ENCODE data around the gene NBL1. TPM values are rescaled to one million over a fixed set of nuclear protein-coding genes. Genes with fewer than 3 reads are reported as not detected.

Gene NBL1
- total RNA-seq, 8 experiments from 2014 or later: 0.78 to 149 (median 11.6) TPM

GRCh38 chr1:19651141-19651737 lies 7.1 kb downstream of the NBL1 start:
- 0 to 40% (median 22%) methylated on average over 1 to 7 of the region's 11 CpGs; no CpG with 5 or more reads in 4 of the 10 experiments for WGBS, 10 experiments
- in situ Hi-C loops (cut with MboI; ENCODE audit: low pct_unique_long_range_greater_than_20kb in 2 of 9, low sequenced_read_pairs in 9 of 9, unreplicated experiment in 9 of 9): loop anchor here in 3 of 9 experiments (25.0 kb wide), 4 partner anchors 264 to 764 kb away; partner anchors contain the start of gene ALDH4A1 (in 1 of the 3)
- Histone ChIP-seq H3K4me3 (no peak overlapping the region), H3K4me1 (replicated peaks in 1 of 2) (peaks cover 0 to 5% of the 10 kb centered on the region in 2 donors), H3K27ac (no peak overlapping the region)
- ATAC-seq (replicated peaks in 6 of 8): peak; percentile 51 to 95 (median 88)

GRCh38 chr1:19654386-19654785 lies 10.3 kb downstream of the NBL1 start:
- ATAC-seq (replicated peaks in 6 of 8): no peak
- in situ Hi-C loops (cut with MboI; ENCODE audit: low pct_unique_long_range_greater_than_20kb in 2 of 9, low sequenced_read_pairs in 9 of 9, unreplicated experiment in 9 of 9): loop anchor here in 3 of 9 experiments (25.0 kb wide), 4 partner anchors 267 to 767 kb away; partner anchors contain the start of gene ALDH4A1 (in 1 of the 3)
- Histone ChIP-seq H3K4me3 (no peak overlapping the region), H3K4me1 (replicated peaks in 1 of 2) (peaks cover 7 to 16% of the 10 kb centered on the region in 2 donors), H3K27ac (no peak overlapping the region)
- WGBS, 10 experiments: 17 to 100% (median 86%) methylated on average over 2 to 5 of the region's 5 CpGs; no CpG with 5 or more reads in 1 of the 10 experiments

DNA sequence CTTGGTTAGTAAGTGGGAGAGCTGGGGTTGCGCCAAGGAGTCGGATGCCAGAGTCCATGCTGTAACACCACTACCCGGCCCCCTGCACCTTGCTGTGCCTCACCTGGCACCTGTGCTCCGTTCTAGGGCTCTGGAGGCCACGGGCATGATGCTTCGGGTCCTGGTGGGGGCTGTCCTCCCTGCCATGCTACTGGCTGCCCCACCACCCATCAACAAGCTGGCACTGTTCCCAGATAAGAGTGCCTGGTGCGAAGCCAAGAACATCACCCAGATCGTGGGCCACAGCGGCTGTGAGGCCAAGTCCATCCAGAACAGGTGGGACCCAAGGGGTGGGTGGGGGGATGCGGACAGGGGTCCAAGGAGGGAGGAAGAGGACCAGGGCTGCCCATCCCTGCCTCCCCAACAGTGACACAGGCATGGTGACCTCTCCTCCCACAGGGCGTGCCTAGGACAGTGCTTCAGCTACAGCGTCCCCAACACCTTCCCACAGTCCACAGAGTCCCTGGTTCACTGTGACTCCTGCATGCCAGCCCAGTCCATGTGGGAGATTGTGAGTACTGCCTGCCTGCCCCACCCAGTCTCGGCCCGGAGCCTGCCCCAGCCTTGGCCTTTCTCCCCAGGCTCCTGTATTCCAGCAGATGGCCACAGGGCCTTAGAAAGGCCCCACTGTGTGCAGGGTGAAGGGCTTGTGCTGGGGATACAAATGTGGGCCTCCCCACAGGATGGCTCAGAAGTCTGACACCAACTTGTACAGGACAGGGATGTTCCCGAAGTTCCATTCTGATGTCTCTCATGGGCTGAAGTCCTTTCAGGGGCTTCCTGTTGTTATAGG lies 11.0 kb downstream of the NBL1 start:
- no peak overlapping the region for H3K4me3 ChIP-seq
- H3K4me1 ChIP-seq (replicated peaks in 1 of 2): peaks cover 7 to 19% of the 10 kb centered on the region in 2 donors
- in situ Hi-C loops (cut with MboI; ENCODE audit: low pct_unique_long_range_greater_than_20kb in 2 of 9, low sequenced_read_pairs in 9 of 9, unreplicated experiment in 9 of 9): loop anchor here in 3 of 9 experiments (25.0 kb wide), 4 partner anchors 268 to 768 kb away; partner anchors contain the start of gene ALDH4A1 (in 1 of the 3)
- 76 to 100% (median 88%) methylated on average over 1 to 6 of the region's 15 CpGs; no CpG with 5 or more reads in 5 of the 10 experiments for WGBS, 10 experiments
- H3K27ac ChIP-seq: no peak overlapping the region
- no peak for ATAC-seq (replicated peaks in 6 of 8)

GRCh38 chr1:19655718-19656080 lies 11.6 kb downstream of the NBL1 start:
- in situ Hi-C loops (cut with MboI; ENCODE audit: low pct_unique_long_range_greater_than_20kb in 2 of 9, low sequenced_read_pairs in 9 of 9, unreplicated experiment in 9 of 9): loop anchor here in 3 of 9 experiments (25.0 kb wide), 4 partner anchors 268 to 768 kb away; partner anchors contain the start of gene ALDH4A1 (in 1 of the 3)
- Histone ChIP-seq H3K4me3 (no peak overlapping the region), H3K4me1 (replicated peaks in 1 of 2) (peaks cover 7 to 17% of the 10 kb centered on the region in 2 donors), H3K27ac (no peak overlapping the region)
- no peak for ATAC-seq (replicated peaks in 6 of 8)
- WGBS, 10 experiments: 0 to 87% (median 70%) methylated on average over 1 to 8 of the region's 8 CpGs; no CpG with 5 or more reads in 3 of the 10 experiments

GRCh38 chr1:19656134-19656779 lies 12.1 kb downstream of the NBL1 start:
- Histone ChIP-seq H3K27ac (no peak overlapping the region), H3K4me1 (replicated peaks in 1 of 2) (peaks cover 7 to 14% of the 10 kb centered on the region in 2 donors)
- in situ Hi-C loops (cut with MboI; ENCODE audit: low pct_unique_long_range_greater_than_20kb in 2 of 9, low sequenced_read_pairs in 9 of 9, unreplicated experiment in 9 of 9): loop anchor here in 3 of 9 experiments (25.0 kb wide), 4 partner anchors 269 to 769 kb away; partner anchors contain the start of gene ALDH4A1 (in 1 of the 3)

DNA sequence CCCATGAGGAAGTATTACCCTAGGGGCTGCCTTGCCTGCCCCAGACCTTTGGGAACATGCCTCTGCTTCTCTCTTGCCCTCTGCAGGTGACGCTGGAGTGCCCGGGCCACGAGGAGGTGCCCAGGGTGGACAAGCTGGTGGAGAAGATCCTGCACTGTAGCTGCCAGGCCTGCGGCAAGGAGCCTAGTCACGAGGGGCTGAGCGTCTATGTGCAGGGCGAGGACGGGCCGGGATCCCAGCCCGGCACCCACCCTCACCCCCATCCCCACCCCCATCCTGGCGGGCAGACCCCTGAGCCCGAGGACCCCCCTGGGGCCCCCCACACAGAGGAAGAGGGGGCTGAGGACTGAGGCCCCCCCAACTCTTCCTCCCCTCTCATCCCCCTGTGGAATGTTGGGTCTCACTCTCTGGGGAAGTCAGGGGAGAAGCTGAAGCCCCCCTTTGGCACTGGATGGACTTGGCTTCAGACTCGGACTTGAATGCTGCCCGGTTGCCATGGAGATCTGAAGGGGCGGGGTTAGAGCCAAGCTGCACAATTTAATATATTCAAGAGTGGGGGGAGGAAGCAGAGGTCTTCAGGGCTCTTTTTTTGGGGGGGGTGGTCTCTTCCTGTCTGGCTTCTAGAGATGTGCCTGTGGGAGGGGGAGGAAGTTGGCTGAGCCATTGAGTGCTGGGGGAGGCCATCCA lies 12.8 kb downstream of the NBL1 start:
- no peak for ATAC-seq (replicated peaks in 6 of 8)
- in situ Hi-C loops (cut with MboI; ENCODE audit: low pct_unique_long_range_greater_than_20kb in 2 of 9, low sequenced_read_pairs in 9 of 9, unreplicated experiment in 9 of 9): loop anchor here in 3 of 9 experiments (25.0 kb wide), 4 partner anchors 270 to 770 kb away; partner anchors contain the start of gene ALDH4A1 (in 1 of the 3)
- 80% methylated on average over 1 of the region's 15 CpGs; no CpG with 5 or more reads in 9 of the 10 experiments for WGBS, 10 experiments
- Histone ChIP-seq H3K4me3 (no peak overlapping the region), H3K27ac (no peak overlapping the region), H3K4me1 (replicated peaks in 1 of 2) (peaks cover 7 to 14% of the 10 kb centered on the region in 2 donors)

More at GRCh38 chr1:19656134-19656779, 12.1 kb downstream of the NBL1 start:
- H3K4me3 ChIP-seq: no peak overlapping the region
- no peak for ATAC-seq (replicated peaks in 6 of 8)
- WGBS, 10 experiments: 67% methylated on average over 1 of the region's 9 CpGs; no CpG with 5 or more reads in 9 of the 10 experiments

DNA sequence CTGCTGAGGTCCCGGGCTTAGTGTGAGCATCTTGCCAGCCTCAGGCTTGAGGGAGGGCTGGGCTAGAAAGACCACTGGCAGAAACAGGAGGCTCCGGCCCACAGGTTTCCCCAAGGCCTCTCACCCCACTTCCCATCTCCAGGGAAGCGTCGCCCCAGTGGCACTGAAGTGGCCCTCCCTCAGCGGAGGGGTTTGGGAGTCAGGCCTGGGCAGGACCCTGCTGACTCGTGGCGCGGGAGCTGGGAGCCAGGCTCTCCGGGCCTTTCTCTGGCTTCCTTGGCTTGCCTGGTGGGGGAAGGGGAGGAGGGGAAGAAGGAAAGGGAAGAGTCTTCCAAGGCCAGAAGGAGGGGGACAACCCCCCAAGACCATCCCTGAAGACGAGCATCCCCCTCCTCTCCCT lies 13.4 kb downstream of the NBL1 start:
- no peak for ATAC-seq (replicated peaks in 6 of 8)
- Histone ChIP-seq H3K4me3 (no peak overlapping the region), H3K4me1 (replicated peaks in 1 of 2) (peaks cover 7 to 14% of the 10 kb centered on the region in 2 donors), H3K27ac (no peak overlapping the region)
- in situ Hi-C loops (cut with MboI; ENCODE audit: low pct_unique_long_range_greater_than_20kb in 2 of 9, low sequenced_read_pairs in 9 of 9, unreplicated experiment in 9 of 9): loop anchor here in 3 of 9 experiments (25.0 kb wide), 4 partner anchors 270 to 770 kb away; partner anchors contain the start of gene ALDH4A1 (in 1 of the 3)
- 100% methylated on average over 1 to 3 of the region's 10 CpGs; no CpG with 5 or more reads in 8 of the 10 experiments for WGBS, 10 experiments

DNA sequence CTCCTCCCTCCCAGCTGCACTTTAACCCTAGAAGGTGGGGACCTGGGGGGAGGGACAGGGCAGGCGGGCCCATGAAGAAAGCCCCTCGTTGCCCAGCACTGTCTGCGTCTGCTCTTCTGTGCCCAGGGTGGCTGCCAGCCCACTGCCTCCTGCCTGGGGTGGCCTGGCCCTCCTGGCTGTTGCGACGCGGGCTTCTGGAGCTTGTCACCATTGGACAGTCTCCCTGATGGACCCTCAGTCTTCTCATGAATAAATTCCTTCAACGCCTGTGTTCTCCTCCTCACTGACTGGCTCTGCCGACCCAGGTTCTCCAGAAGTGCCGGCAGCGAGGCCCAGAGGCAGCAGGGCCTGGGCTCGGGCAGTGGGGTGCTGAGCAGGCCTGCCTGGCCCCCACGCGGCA lies 14.1 kb downstream of the NBL1 start:
- H3K4me1 ChIP-seq (replicated peaks in 1 of 2): peaks cover 7 to 14% of the 10 kb centered on the region in 2 donors
- no peak for ATAC-seq (replicated peaks in 6 of 8)
- no peak overlapping the region for H3K27ac ChIP-seq
- WGBS, 10 experiments: 86 to 100% (median 95%) methylated on average over 1 to 7 of the region's 13 CpGs; no CpG with 5 or more reads in 6 of the 10 experiments
- in situ Hi-C loops (cut with MboI; ENCODE audit: low pct_unique_long_range_greater_than_20kb in 2 of 9, low sequenced_read_pairs in 9 of 9, unreplicated experiment in 9 of 9): loop anchor here in 3 of 9 experiments (25.0 kb wide), 4 partner anchors 271 to 771 kb away; partner anchors contain the start of gene ALDH4A1 (in 1 of the 3)
- no peak overlapping the region for H3K4me3 ChIP-seq

DNA sequence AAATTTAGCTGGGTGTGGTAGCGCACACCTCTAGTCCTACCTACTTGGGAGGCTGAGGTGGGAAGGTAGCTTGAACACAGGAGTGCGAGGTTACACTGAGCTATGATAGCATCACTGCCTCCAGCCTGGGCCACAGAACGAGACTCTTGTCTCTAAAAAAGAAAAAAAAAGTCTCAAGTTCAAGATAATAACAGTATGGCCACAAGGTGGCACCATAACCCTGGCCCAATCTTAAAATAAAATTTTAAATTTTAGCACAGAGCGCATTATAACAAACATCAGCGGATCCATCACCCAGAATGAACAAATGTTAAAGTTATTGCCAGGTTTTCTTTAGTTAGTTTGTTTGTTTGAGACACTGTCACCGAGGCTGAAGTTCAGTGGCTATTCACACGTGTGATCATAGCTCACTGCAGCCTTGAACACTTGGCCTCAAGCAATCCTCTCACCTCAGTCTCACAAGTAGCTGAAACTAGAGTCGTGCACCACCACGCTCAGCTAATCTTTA lies 17.7 kb downstream of the NBL1 start:
- in situ Hi-C loops (cut with MboI; ENCODE audit: low pct_unique_long_range_greater_than_20kb in 2 of 9, low sequenced_read_pairs in 9 of 9, unreplicated experiment in 9 of 9): loop anchor here in 3 of 9 experiments (25.0 kb wide), 4 partner anchors 274 to 774 kb away; partner anchors contain the start of gene ALDH4A1 (in 1 of the 3)
- Histone ChIP-seq H3K4me1 (replicated peaks in 1 of 2) (peaks cover 7 to 13% of the 10 kb centered on the region in 2 donors), H3K4me3 (no peak overlapping the region), H3K27ac (no peak overlapping the region)
- WGBS, 10 experiments: 0 to 16% (median 4%) methylated on average over 4 to 9 of the region's 9 CpGs
- no peak for ATAC-seq (replicated peaks in 6 of 8)

DNA sequence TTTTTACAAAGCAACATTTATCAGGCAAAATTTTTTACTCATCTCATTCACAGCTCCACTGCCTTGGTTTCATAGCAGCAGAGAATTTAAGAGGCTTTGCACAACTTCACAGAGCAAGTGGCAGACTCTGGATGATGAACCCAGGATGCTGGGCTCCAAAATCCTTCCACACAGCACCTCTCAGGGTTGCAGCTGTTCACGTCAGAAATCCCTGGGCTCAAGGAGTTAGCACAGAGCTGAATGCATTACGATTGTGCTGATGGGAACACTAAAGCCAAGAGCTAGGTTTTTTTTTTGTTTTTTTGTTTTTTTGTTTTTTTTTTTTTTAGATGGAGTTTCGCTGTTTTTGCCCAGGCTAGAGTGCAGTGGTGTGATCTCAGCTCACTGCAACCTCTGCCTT lies 18.2 kb downstream of the NBL1 start:
- in situ Hi-C loops (cut with MboI; ENCODE audit: low pct_unique_long_range_greater_than_20kb in 2 of 9, low sequenced_read_pairs in 9 of 9, unreplicated experiment in 9 of 9): loop anchor here in 3 of 9 experiments (25.0 kb wide), 4 partner anchors 275 to 775 kb away; partner anchors contain the start of gene ALDH4A1 (in 1 of the 3)
- WGBS, 10 experiments: 17 to 100% (median 53%) methylated on average over 1 to 3 of the region's 3 CpGs; no CpG with 5 or more reads in 1 of the 10 experiments
- no peak for ATAC-seq (replicated peaks in 6 of 8)
- no peak overlapping the region for H3K27ac ChIP-seq
- no peak overlapping the region for H3K4me3 ChIP-seq
- H3K4me1 ChIP-seq (replicated peaks in 1 of 2): peaks cover 3 to 7% of the 10 kb centered on the region in 2 donors

DNA sequence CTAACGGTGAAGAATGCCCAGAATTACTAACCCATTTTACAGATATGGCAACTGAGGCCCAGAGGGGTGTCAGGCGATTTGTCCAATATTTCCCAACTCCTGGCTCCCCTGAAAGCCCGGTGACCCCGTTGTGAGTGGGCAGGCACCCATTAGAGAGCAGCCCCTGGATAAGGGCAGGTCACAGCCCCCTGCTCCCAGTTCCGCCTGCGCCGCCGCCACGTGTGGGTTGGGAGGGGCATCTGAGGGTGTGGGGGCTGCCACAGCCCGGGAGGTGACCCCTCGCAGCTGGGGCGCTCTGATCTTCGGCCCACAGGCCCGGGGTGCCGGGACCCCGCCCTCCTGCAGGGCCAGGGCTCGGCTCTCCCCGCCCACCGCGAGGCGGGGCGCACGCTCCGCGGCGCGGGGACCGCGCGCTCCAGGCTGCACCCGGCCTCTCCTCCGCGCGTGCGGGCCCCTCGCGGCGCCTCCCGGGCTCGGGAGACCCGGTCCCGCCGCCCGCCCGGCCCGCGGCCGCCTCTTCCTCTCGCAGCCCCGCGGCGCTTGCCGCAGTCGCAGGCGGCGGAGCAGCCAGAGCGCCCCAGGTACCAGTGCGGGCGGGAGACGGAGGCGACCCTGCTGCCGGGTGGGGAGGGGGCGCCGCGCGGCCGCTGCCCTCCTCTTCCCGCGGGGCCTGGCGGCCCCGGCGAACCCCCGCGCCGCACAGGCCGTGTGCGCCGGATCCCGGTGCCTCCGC lies 20.5 kb downstream of the NBL1 start, which contains the start of gene HTR6:
Gene HTR6, plus strand, starts transcription at position 423 of the 733 bp plus-strand sequence. CDS start 879 bp downstream, outside the sequence.
- Histone ChIP-seq H3K4me3 (peak within 1 kb of the TSS; percentile 29 to 46 (median 34)), H3K4me1 (replicated peaks in 1 of 2) (peaks cover 0 to under 1% of the 10 kb centered on the region in 2 donors), H3K27ac (no peak within 1 kb of the TSS)
- in situ Hi-C loops (cut with MboI; ENCODE audit: low pct_unique_long_range_greater_than_20kb in 2 of 9, low sequenced_read_pairs in 9 of 9, unreplicated experiment in 9 of 9): loop anchor here in 3 of 9 experiments (25.0 kb wide), 4 partner anchors 277 to 777 kb away; partner anchors contain the start of gene ALDH4A1 (in 1 of the 3)
- 4 to 88% (median 17%) methylated on average over 1 to 8 of the region's 80 CpGs; no CpG with 5 or more reads in 4 of the 10 experiments for WGBS, 10 experiments
- ATAC-seq (replicated peaks in 6 of 8): peak; percentile 3 to 67 (median 52)

Measured in motor neuron (in vitro differentiated cells).